Omental fat pad (tissue), 4 donors: ENCODE measurements around the gene TIMM10B. TPM values are rescaled to one million over a fixed set of nuclear protein-coding genes. Genes with fewer than 3 reads are reported as not detected.

Experiments
- ATAC-seq: fragments of 150-250 bp; one replicate; pipeline ENCODE4 v1.9.1; 2016; ENCODE audit warnings: mild to moderate bottlenecking, moderate library complexity; ENCODE audit not compliant: low FRiP score
- DNase-seq: peaks from one replicate; pipeline ENCODE4 v3.0.0-alpha.2; 2019; ENCODE audit warnings: low spot score
- total RNA-seq, 4 donors: library from RNA; depleted of rRNA; stranded (reverse); fragments of >200 nt; gene quantifications; one replicate each; pipeline ENCODE4 v1.1.0, GENCODE V29; 2016
- TF ChIP-seq, protein P1 (sequence below), 3 donors: fragments of 450-650 bp; IDR thresholded peaks; one replicate each; pipeline ENCODE4 v1.5.1; 2016 to 2017; ENCODE audit warnings: antibody characterized with exemption in 3 of 3, mild to moderate bottlenecking in 3 of 3, moderate library complexity in 2 of 3

Gene TIMM10B
- total RNA-seq, 4 donors from 2014 or later = 42.7 to 60.6 (median 47.8) TPM

DNA sequence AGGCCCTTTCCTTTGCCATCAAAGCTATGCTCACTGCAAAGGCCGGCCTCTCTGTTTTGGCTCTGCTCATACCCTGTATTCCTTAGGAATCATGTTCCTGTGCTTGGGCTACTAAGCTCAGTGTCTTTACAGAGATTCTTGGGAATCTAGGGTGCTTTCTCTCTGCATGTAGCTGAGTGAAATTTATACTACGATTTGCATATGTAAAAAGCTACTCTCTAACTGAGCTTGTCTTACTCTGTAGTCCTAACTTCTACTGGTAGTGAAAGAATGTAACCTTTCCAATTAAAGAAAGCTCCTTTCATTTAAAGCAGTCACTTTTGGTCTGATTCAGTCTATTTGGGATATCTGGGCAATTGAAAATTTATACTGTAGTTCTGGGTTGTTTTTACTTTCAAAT, 48.0 kb downstream of the TIMM10B start:
- DNase-seq (no peak), ATAC-seq (no peak)
- TF ChIP-seq, protein P1, sequence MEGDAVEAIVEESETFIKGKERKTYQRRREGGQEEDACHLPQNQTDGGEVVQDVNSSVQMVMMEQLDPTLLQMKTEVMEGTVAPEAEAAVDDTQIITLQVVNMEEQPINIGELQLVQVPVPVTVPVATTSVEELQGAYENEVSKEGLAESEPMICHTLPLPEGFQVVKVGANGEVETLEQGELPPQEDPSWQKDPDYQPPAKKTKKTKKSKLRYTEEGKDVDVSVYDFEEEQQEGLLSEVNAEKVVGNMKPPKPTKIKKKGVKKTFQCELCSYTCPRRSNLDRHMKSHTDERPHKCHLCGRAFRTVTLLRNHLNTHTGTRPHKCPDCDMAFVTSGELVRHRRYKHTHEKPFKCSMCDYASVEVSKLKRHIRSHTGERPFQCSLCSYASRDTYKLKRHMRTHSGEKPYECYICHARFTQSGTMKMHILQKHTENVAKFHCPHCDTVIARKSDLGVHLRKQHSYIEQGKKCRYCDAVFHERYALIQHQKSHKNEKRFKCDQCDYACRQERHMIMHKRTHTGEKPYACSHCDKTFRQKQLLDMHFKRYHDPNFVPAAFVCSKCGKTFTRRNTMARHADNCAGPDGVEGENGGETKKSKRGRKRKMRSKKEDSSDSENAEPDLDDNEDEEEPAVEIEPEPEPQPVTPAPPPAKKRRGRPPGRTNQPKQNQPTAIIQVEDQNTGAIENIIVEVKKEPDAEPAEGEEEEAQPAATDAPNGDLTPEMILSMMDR (IDR thresholded peaks at IDR 0.05) = no peak

- DNase-seq = no peak
- no peak for ATAC-seq
- TF ChIP-seq, protein P1 (IDR thresholded peaks at IDR 0.05) = no peak
These were observed 49.5 kb downstream of the TIMM10B start for GRCh38 chr11:6530848-6531247.

GRCh38 chr11:6531267-6531752, 50.0 kb downstream of the TIMM10B start:
- TF ChIP-seq, protein P1 (IDR thresholded peaks at IDR 0.05) = peak in 1 of 3 donors; percentile 55
- DNase-seq (no peak), ATAC-seq (no peak)

Other genes with a start within 250 kb of the TIMM10B start
- 10 to 100 TPM; 23.8 to 50.9 (median 43.9) TPM for gene FHIP1B, start 246.9 kb upstream of the TIMM10B start, total RNA-seq
- gene CNGA4, start 242.4 kb upstream of the TIMM10B start, total RNA-seq = under 1 TPM in 1 of 4 donors, not detected in 3; 0.28 TPM
- gene CCKBR, start 221.7 kb upstream of the TIMM10B start, total RNA-seq = not detected
- 100 to 1,000 TPM in 2 of 4 donors, 10 to 100 TPM in 2; 78.7 to 209 (median 139) TPM for gene CAVIN3, start 161.0 kb upstream of the TIMM10B start, total RNA-seq
- gene SMPD1, start 91.0 kb upstream of the TIMM10B start, total RNA-seq = 10 to 100 TPM; 21.4 to 23.7 (median 22.5) TPM
- gene APBB1, start 62.4 kb upstream of the TIMM10B start, total RNA-seq = 10 to 100 TPM; 19.8 to 39.9 (median 33.3) TPM
- 1 to 10 TPM; 1.7 to 2.5 (median 2.0) TPM for gene HPX, start 40.5 kb upstream of the TIMM10B start, total RNA-seq
- gene TRIM3, start 7.6 kb upstream of the TIMM10B start, total RNA-seq = 10 to 100 TPM; 16.9 to 27.4 (median 22.1) TPM
- gene ARFIP2, start 170 bp upstream of the TIMM10B start, total RNA-seq = 10 to 100 TPM; 51.3 to 63.3 (median 54.1) TPM
- 10 to 100 TPM; 11.7 to 20.5 (median 16.6) TPM for gene DNHD1, start 15.8 kb downstream of the TIMM10B start, total RNA-seq
- gene RRP8, start 122.1 kb downstream of the TIMM10B start, total RNA-seq = 10 to 100 TPM; 16.9 to 30.4 (median 19.3) TPM
- gene ILK, start 122.3 kb downstream of the TIMM10B start, total RNA-seq = 100 to 1,000 TPM in 3 of 4 donors, 10 to 100 TPM in 1; 92.1 to 189 (median 118) TPM
- gene TAF10, start 130.7 kb downstream of the TIMM10B start, total RNA-seq = 10 to 100 TPM; 31.9 to 52.6 (median 37.1) TPM
- gene TPP1, start 137.9 kb downstream of the TIMM10B start, total RNA-seq = 10 to 100 TPM; 73.8 to 95.0 (median 83.9) TPM
- 10 to 100 TPM; 12.6 to 26.3 (median 19.4) TPM for gene DCHS1, start 174.3 kb downstream of the TIMM10B start, total RNA-seq
- 10 to 100 TPM; 20.0 to 31.6 (median 29.0) TPM for gene MRPL17, start 201.8 kb downstream of the TIMM10B start, total RNA-seq